ENCODE data around the gene CLPTM1L. TPM values are rescaled to one million over a fixed set of nuclear protein-coding genes. Genes with fewer than 3 reads are reported as not detected.

CLPTM1L gene
- total RNA-seq, 1 donor from 2014 or later, result 74.8 TPM

DNA sequence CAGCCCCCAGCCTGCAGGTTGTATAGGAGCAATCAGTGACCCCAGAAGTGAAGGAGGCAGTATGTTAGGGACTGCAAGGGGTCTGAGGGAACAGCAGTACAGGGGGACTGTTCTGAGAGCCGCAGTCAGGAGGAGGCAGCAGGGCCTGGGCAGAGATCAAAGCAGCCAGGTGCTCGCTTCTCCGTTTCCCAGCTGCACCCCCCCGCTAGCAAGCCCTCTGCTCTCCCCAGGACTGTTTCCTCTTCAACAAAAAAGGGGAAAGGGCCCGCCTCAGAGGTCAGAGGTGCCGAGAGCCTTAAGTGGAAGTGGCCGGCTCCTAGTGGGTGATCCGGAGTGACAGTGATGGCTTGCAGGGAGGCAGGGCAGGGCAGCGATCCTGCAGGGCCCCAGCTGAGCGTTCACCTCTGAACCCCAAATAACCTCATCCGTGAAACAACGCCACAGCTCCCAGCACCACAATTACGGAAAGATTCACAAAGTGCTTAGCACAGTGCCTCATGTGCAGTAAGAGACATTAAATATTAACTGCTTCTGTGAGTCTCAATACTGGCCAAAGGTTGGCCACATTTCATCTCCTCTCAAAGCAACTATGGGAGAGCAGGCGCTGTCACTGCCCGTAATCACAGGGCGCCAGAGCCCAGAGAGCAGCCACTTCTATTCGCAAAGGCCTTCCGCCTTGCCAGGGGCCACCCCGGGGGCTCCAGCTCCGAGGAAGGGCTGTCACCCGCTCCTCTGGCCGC lies 8.0 kb downstream of the CLPTM1L start:
- TF ChIP-seq, protein P1, sequence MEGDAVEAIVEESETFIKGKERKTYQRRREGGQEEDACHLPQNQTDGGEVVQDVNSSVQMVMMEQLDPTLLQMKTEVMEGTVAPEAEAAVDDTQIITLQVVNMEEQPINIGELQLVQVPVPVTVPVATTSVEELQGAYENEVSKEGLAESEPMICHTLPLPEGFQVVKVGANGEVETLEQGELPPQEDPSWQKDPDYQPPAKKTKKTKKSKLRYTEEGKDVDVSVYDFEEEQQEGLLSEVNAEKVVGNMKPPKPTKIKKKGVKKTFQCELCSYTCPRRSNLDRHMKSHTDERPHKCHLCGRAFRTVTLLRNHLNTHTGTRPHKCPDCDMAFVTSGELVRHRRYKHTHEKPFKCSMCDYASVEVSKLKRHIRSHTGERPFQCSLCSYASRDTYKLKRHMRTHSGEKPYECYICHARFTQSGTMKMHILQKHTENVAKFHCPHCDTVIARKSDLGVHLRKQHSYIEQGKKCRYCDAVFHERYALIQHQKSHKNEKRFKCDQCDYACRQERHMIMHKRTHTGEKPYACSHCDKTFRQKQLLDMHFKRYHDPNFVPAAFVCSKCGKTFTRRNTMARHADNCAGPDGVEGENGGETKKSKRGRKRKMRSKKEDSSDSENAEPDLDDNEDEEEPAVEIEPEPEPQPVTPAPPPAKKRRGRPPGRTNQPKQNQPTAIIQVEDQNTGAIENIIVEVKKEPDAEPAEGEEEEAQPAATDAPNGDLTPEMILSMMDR (IDR thresholded peaks at IDR 0.05), result no peak
- no peak for TF ChIP-seq EZH2phosphoT487 (IDR thresholded peaks at IDR 0.05)
- no peak for TF ChIP-seq EZH2 (IDR thresholded peaks at IDR 0.05)
- Histone ChIP-seq H3K9me3 (ENCODE audit: low read depth) (no peaks in the 10 kb centered on the region), H3K79me2 (ENCODE audit: low read depth) (no peaks in the 10 kb centered on the region), H3K4me2 (no peak overlapping the region), H3K9ac (no peak overlapping the region), H2AFZ (replicated peaks) (no peak overlapping the region), H4K20me1 (ENCODE audit: low read depth) (peaks cover 11% of the 10 kb centered on the region), H3K36me3 (no peaks in the 10 kb centered on the region), H3F3A (ENCODE audit: low read depth) (no peaks in the 10 kb centered on the region), H3K27me3 (no peaks in the 10 kb centered on the region), H3K4me3 (no peak overlapping the region), H3K27ac (no peak overlapping the region), H3K4me1 (no peaks in the 10 kb centered on the region)
- Mint-ChIP-seq H3K9me3 (no peaks in the 10 kb centered on the region), H3K4me3 (no peak overlapping the region), H3K27ac (no peak overlapping the region), H3K4me1 (no peaks in the 10 kb centered on the region), H3K27me3 (ENCODE audit: insufficient read depth, low read depth) (no peaks in the 10 kb centered on the region), H3K36me3 (peaks cover 6% of the 10 kb centered on the region)
- no peak for DNase-seq (ENCODE audit: low spot score)

DNA sequence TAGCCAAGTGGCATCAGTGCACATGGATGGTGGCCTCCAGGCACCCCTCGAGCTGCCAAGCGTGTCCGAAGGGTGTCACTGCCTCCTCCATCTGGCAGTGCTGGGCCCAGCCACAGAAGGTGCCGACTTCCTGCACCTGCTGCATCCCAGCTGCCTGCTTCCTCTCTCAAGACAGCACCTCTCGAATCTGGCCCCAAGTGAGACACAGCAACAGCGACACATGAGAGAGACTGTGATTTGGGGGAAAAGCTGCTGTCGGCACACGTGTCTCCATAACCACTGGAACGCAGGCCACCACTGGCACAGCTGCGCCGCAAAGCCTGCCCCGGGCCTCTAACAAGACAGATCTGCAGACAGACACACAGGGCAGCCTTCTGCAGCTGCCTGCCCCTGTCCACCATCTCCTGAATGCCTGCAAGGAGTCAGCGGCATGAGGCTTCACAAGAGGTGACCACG lies 8.8 kb downstream of the CLPTM1L start:
- Histone ChIP-seq H3K9ac (no peak overlapping the region), H3K4me2 (no peak overlapping the region), H3K9me3 (ENCODE audit: low read depth) (no peaks in the 10 kb centered on the region), H3K79me2 (ENCODE audit: low read depth) (no peaks in the 10 kb centered on the region), H3K4me3 (no peak overlapping the region), H3K36me3 (no peaks in the 10 kb centered on the region), H3F3A (ENCODE audit: low read depth) (no peaks in the 10 kb centered on the region), H3K27ac (no peak overlapping the region), H4K20me1 (ENCODE audit: low read depth) (peaks cover 12% of the 10 kb centered on the region), H2AFZ (replicated peaks) (no peak overlapping the region), H3K4me1 (no peaks in the 10 kb centered on the region), H3K27me3 (no peaks in the 10 kb centered on the region)
- no peaks in the 10 kb centered on the region for H3K4me1 Mint-ChIP-seq
- H3K27ac Mint-ChIP-seq, result no peak overlapping the region
- no peak for TF ChIP-seq EZH2phosphoT487 (IDR thresholded peaks at IDR 0.05)
- TF ChIP-seq, protein P1 (IDR thresholded peaks at IDR 0.05), result no peak
- TF ChIP-seq EZH2 (IDR thresholded peaks at IDR 0.05), result no peak
- no peak overlapping the region for H3K4me3 Mint-ChIP-seq
- H3K36me3 Mint-ChIP-seq, result peaks cover 7% of the 10 kb centered on the region
- no peak for DNase-seq (ENCODE audit: low spot score)
- H3K9me3 Mint-ChIP-seq, result no peaks in the 10 kb centered on the region
- no peaks in the 10 kb centered on the region for H3K27me3 Mint-ChIP-seq (ENCODE audit: insufficient read depth, low read depth)

DNA sequence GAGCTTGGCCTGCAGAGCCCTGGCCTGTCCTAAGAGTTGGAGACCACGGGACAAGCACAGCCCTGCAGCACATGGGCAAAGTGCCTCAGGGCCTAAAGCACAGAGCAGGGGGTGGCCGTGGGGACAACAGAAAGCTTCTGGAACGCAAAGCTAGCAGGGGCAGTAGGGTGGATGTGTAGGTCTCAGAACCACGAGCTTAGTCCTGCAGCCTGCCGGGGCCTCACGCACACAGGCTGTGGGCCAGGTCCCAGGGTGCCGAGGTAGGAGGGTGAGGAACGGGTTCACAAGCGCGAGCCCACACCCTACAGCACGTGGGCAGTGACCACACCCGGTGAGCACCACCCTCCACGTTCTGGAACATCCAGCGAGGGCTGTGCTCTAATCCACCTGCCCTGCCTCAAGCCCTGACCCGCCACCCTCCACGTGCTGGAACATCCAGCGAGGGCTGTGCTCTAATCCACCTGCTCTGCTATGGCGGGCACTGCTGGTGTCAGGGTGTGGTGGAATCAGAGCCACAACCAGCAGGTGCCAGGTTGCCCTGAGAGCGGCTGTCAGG lies 9.3 kb downstream of the CLPTM1L start:
- H3K27me3 Mint-ChIP-seq (ENCODE audit: insufficient read depth, low read depth), result no peaks in the 10 kb centered on the region
- Histone ChIP-seq H3K27ac (no peak overlapping the region), H3K4me3 (no peak overlapping the region), H3K9ac (no peak overlapping the region), H3K36me3 (no peaks in the 10 kb centered on the region), H3K27me3 (no peaks in the 10 kb centered on the region), H3F3A (ENCODE audit: low read depth) (no peaks in the 10 kb centered on the region), H3K4me1 (no peaks in the 10 kb centered on the region), H3K4me2 (no peak overlapping the region), H4K20me1 (ENCODE audit: low read depth) (peaks cover 12% of the 10 kb centered on the region), H3K79me2 (ENCODE audit: low read depth) (no peaks in the 10 kb centered on the region), H3K9me3 (ENCODE audit: low read depth) (no peaks in the 10 kb centered on the region), H2AFZ (replicated peaks) (no peak overlapping the region)
- no peak for DNase-seq (ENCODE audit: low spot score)
- H3K36me3 Mint-ChIP-seq, result peaks cover 12% of the 10 kb centered on the region
- no peak overlapping the region for H3K4me3 Mint-ChIP-seq
- no peak overlapping the region for H3K27ac Mint-ChIP-seq
- TF ChIP-seq, protein P1 (IDR thresholded peaks at IDR 0.05), result no peak
- TF ChIP-seq EZH2phosphoT487 (IDR thresholded peaks at IDR 0.05) (no peak), EZH2 (IDR thresholded peaks at IDR 0.05) (no peak)
- H3K9me3 Mint-ChIP-seq, result no peaks in the 10 kb centered on the region
- no peaks in the 10 kb centered on the region for H3K4me1 Mint-ChIP-seq

Measured in neural progenitor cell (in vitro differentiated cells).